ENCODE measurements around the gene LMLN. TPM values are rescaled to one million over a fixed set of nuclear protein-coding genes. Genes with fewer than 3 reads are reported as not detected.

LMLN gene
- total and polyA plus RNA-seq, 2 of the 8 experiments (the other 6 are each of a cell fraction or from before 2014, with no cell fraction given): 3.9 to 5.0 TPM

- WGBS, 2 experiments (ENCODE audit: extremely low coverage in 1 of 2, insufficient coverage in 1 of 2, insufficient read length in 1 of 2, insufficient replicate concordance in 2 of 2, low coverage in 1 of 2, low lambda C conversion rate in 2 of 2, missing lambda C conversion rate in 1 of 2): 94% methylated on average over 13 of the region's 13 CpGs; no CpG with 5 or more reads in 1 of the 2 experiments
- H2AK5ac ChIP-seq (ENCODE audit: low read depth, low read length): no peak overlapping the region
Observed at GRCh38 chr3:198027799-198028390, 67.9 kb downstream of the LMLN start.

More at GRCh38 chr3:198027799-198028390, 67.9 kb downstream of the LMLN start:
- no peak overlapping the region for H3K23ac ChIP-seq (ENCODE audit: insufficient read length)
- no peak overlapping the region for H2BK120ac ChIP-seq (replicated peaks; ENCODE audit: low read depth, low read length)
- H3K56ac ChIP-seq (replicated peaks; ENCODE audit: insufficient read length, low read depth, low read length): no peak overlapping the region
- no peaks in the 10 kb centered on the region for H3K4me1 ChIP-seq (replicated peaks in 1 of 4; ENCODE audit: control insufficient read depth in 3 of 4, insufficient read depth in 4 of 4, low read length in 3 of 4)
- H3K27me3 ChIP-seq (replicated peaks in 1 of 4; ENCODE audit: control insufficient read depth in 3 of 4, extremely low read depth in 1 of 4, insufficient read depth in 3 of 4, low read length in 3 of 4): no peaks in the 10 kb centered on the region
- H3K18ac ChIP-seq (ENCODE audit: extremely low read depth, low read length): no peak overlapping the region
- H3K9me3 ChIP-seq (ENCODE audit: insufficient read depth in 2 of 2, low read depth in 1 of 2, low read length in 1 of 2): no peaks in the 10 kb centered on the region
- H2BK5ac ChIP-seq (ENCODE audit: low read depth, low read length): no peak overlapping the region
- POLR2A ChIA-PET (ENCODE audit: partially characterized antibody): no interaction called here
- no peaks in the 10 kb centered on the region for H3K79me1 ChIP-seq (ENCODE audit: low read depth, low read length)
- CTCF ChIA-PET (ENCODE audit: partially characterized antibody): no interaction called here
- H3K79me2 ChIP-seq (ENCODE audit: control insufficient read depth in 1 of 2, insufficient read depth in 2 of 2, low read length in 2 of 2): no peaks in the 10 kb centered on the region
- FAIRE-seq: no peak
- TF ChIP-seq ATF3 (IDR thresholded peaks at IDR 0.05; ENCODE audit: insufficient read depth, low read depth, low read length): no peak
- no peak for TF ChIP-seq EGR1 (IDR thresholded peaks at IDR 0.05; ENCODE audit: borderline replicate concordance, low read depth, low read length)
- no peak for TF ChIP-seq CREB1 (IDR thresholded peaks at IDR 0.05)
- no peak for TF ChIP-seq JUN (IDR thresholded peaks at IDR 0.05; ENCODE audit: low read depth, low read length)
- TF ChIP-seq KDM1A (IDR thresholded peaks at IDR 0.05; ENCODE audit: borderline replicate concordance, low read length): no peak
- TF ChIP-seq RFX5 (IDR thresholded peaks at IDR 0.05; ENCODE audit: borderline replicate concordance, low read depth, low read length): no peak
- TF ChIP-seq NRF1 (IDR thresholded peaks at IDR 0.05; ENCODE audit: low read depth, low read length): no peak
- TF ChIP-seq SAP30 (IDR thresholded peaks at IDR 0.05; ENCODE audit: insufficient read depth, insufficient replicate concordance, low read length): no peak
- no peak for TF ChIP-seq RAD21 (IDR thresholded peaks at IDR 0.05 in 1 of 2, conservative IDR thresholded peaks at IDR 0.05 in 1 of 2; ENCODE audit: low read depth in 2 of 2, low read length in 2 of 2)
- no peak for TF ChIP-seq HDAC2 (IDR thresholded peaks at IDR 0.05; ENCODE audit: borderline replicate concordance in 1 of 2, low read depth in 2 of 2, low read length in 2 of 2)
- TF ChIP-seq TAF7 (optimal IDR thresholded peaks at IDR 0.05; ENCODE audit: borderline replicate concordance, low read depth, low read length): no peak
- TF ChIP-seq BCL11A (IDR thresholded peaks at IDR 0.05; ENCODE audit: low read depth in 2 of 2, low read length in 2 of 2): no peak
- TF ChIP-seq SUZ12 (IDR thresholded peaks at IDR 0.05; ENCODE audit: low read length): no peak
- no peaks in the 10 kb centered on the region for H4K20me1 ChIP-seq (replicated peaks in 1 of 2; ENCODE audit: control insufficient read depth in 1 of 2, insufficient read depth in 2 of 2, low read length in 2 of 2)
- H3K4me3 ChIP-seq (ENCODE audit: extremely low read depth in 1 of 4, insufficient read depth in 2 of 4, low read depth in 3 of 4, low read length in 4 of 4): no peak overlapping the region
- H3K36me3 ChIP-seq (ENCODE audit: control insufficient read depth in 2 of 4, insufficient read depth in 4 of 4, low read length in 3 of 4): no peaks in the 10 kb centered on the region
- no peak overlapping the region for H2BK12ac ChIP-seq (ENCODE audit: low read depth, low read length)
- H3K14ac ChIP-seq (ENCODE audit: insufficient read length): no peak overlapping the region
- DNase-seq (ENCODE audit: low read depth in 1 of 2, low spot score in 2 of 2): no peak
- no peak overlapping the region for H2AFZ ChIP-seq (ENCODE audit: low read length)
- no peak overlapping the region for H4K91ac ChIP-seq (replicated peaks; ENCODE audit: insufficient read length, low read length)
- no peak overlapping the region for H3K4ac ChIP-seq (replicated peaks; ENCODE audit: insufficient read length, low read depth, low read length)
- no peak overlapping the region for H3K4me2 ChIP-seq (ENCODE audit: insufficient read depth in 1 of 2, low read depth in 2 of 2, low read length in 2 of 2)
- no peak overlapping the region for H4K8ac ChIP-seq (ENCODE audit: extremely low read depth, insufficient read depth, low read length)
- no peak overlapping the region for H4K5ac ChIP-seq (ENCODE audit: insufficient read length, low read depth, low read length)
- no peak overlapping the region for H2BK20ac ChIP-seq (ENCODE audit: low read length)
- no peak overlapping the region for H3K9ac ChIP-seq (replicated peaks in 1 of 4; ENCODE audit: extremely low read depth in 1 of 4, low read depth in 3 of 4, low read length in 3 of 4)
- H3K23me2 ChIP-seq (ENCODE audit: low read depth, low read length): no peaks in the 10 kb centered on the region
- H2BK15ac ChIP-seq (ENCODE audit: low read length): no peak overlapping the region
- H3K27ac ChIP-seq (ENCODE audit: low read depth, low read length): no peak overlapping the region

Data from H1 (cell line).